ENCODE results near the gene ARHGAP9.
A peak's percentile ranks its signal among the peaks of the same experiment; 100 is the strongest.

ARHGAP9 gene

DNA sequence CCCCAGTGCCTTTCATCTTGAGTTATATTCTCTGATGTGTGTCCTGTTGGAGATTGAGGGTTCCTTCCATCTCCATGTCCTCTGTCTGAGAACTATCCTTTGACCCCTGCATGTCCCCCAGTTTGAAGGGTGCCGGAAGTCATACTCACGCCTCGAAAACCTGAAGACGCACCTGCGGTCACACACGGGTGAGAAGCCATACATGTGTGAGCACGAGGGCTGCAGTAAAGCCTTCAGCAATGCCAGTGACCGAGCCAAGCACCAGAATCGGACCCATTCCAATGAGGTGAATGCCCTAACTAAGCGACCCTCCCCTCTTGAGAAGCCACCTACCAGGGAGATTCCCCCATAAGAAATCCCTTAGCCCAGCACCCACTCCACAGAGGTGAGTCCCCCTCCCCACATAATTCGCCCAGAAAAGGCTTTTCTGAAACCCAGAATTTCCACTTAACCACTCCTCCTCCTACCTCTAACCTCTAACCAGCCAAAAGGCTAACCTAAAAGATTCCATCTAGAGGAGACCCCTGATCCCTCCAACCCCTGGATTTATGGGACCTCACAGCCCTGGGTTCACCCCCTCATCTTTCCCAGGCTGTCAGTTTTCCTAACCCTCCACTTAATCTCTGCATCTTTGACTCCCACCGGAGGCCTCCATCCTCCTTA lies 12.3 kb downstream of the ARHGAP9 start:
- Histone ChIP-seq H3K4me1 (ENCODE audit: control insufficient read depth, low read length) (peaks cover 24% of the 10 kb centered on the region), H3K27me3 (ENCODE audit: control insufficient read depth, low read length) (no peaks in the 10 kb centered on the region), H3F3A (ENCODE audit: control insufficient read depth, insufficient read depth) (0 out of 2 replicates have a peak, but pooled peaks cover 3% of the 10 kb centered on the region), H4K20me1 (ENCODE audit: control insufficient read depth, insufficient read depth, low read depth, low read length) (no peaks in the 10 kb centered on the region), H3K9me3 (ENCODE audit: control insufficient read depth, insufficient read depth, low read length) (no peaks in the 10 kb centered on the region), H3K4me2 (ENCODE audit: low read length) (peak overlapping the region; percentile 3), H3K36me3 (ENCODE audit: control insufficient read depth, low read length) (peaks cover 21% of the 10 kb centered on the region; the same call in 1 of the 2 replicates), H3K27ac (ENCODE audit: low read depth, low read length) (no peak overlapping the region), H3K79me2 (ENCODE audit: control insufficient read depth, low read length) (no peaks in the 10 kb centered on the region), H3K4me3 (ENCODE audit: low read length) (no peak overlapping the region), H3K9me2 (replicated peaks; ENCODE audit: control insufficient read depth, low read length) (no peaks in the 10 kb centered on the region)
- TF ChIP-seq, protein P1, sequence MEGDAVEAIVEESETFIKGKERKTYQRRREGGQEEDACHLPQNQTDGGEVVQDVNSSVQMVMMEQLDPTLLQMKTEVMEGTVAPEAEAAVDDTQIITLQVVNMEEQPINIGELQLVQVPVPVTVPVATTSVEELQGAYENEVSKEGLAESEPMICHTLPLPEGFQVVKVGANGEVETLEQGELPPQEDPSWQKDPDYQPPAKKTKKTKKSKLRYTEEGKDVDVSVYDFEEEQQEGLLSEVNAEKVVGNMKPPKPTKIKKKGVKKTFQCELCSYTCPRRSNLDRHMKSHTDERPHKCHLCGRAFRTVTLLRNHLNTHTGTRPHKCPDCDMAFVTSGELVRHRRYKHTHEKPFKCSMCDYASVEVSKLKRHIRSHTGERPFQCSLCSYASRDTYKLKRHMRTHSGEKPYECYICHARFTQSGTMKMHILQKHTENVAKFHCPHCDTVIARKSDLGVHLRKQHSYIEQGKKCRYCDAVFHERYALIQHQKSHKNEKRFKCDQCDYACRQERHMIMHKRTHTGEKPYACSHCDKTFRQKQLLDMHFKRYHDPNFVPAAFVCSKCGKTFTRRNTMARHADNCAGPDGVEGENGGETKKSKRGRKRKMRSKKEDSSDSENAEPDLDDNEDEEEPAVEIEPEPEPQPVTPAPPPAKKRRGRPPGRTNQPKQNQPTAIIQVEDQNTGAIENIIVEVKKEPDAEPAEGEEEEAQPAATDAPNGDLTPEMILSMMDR (IDR thresholded peaks at IDR 0.05; ENCODE audit: low read depth, low read length, poor library complexity, severe bottlenecking) = no peak
- no peak for TF ChIP-seq EZH2phosphoT487 (IDR thresholded peaks at IDR 0.05; ENCODE audit: borderline replicate concordance, low read length)

- Histone ChIP-seq H3K27ac (ENCODE audit: low read depth, low read length) (no peak overlapping the region), H3K9me3 (ENCODE audit: control insufficient read depth, insufficient read depth, low read length) (no peaks in the 10 kb centered on the region), H3K4me2 (ENCODE audit: low read length) (no peak overlapping the region), H3K4me1 (ENCODE audit: control insufficient read depth, low read length) (peaks cover 30% of the 10 kb centered on the region), H3F3A (ENCODE audit: control insufficient read depth, insufficient read depth) (peaks cover 5% of the 10 kb centered on the region; the same call in 1 of the 2 replicates), H3K79me2 (ENCODE audit: control insufficient read depth, low read length) (no peaks in the 10 kb centered on the region), H4K20me1 (ENCODE audit: control insufficient read depth, insufficient read depth, low read depth, low read length) (no peaks in the 10 kb centered on the region), H3K27me3 (ENCODE audit: control insufficient read depth, low read length) (peaks cover 3% of the 10 kb centered on the region; the same call in 1 of the 2 replicates), H3K9me2 (replicated peaks; ENCODE audit: control insufficient read depth, low read length) (no peaks in the 10 kb centered on the region), H3K36me3 (ENCODE audit: control insufficient read depth, low read length) (peaks cover 8% of the 10 kb centered on the region; the same call in 1 of the 2 replicates), H3K4me3 (ENCODE audit: low read length) (no peak overlapping the region)
- TF ChIP-seq, protein P1 (IDR thresholded peaks at IDR 0.05; ENCODE audit: low read depth, low read length, poor library complexity, severe bottlenecking) = no peak
- TF ChIP-seq EZH2phosphoT487 (IDR thresholded peaks at IDR 0.05; ENCODE audit: borderline replicate concordance, low read length) = no peak
These were observed 13.7 kb downstream of the ARHGAP9 start for GRCh38 chr12:57465747-57466505.

GRCh38 chr12:57465030-57465746 lies 14.5 kb downstream of the ARHGAP9 start:
- H3K9me2 ChIP-seq (replicated peaks; ENCODE audit: control insufficient read depth, low read length) = no peaks in the 10 kb centered on the region
- H3K27me3 ChIP-seq (ENCODE audit: control insufficient read depth, low read length) = peaks cover 5% of the 10 kb centered on the region; the same call in 1 of the 2 replicates
- no peaks in the 10 kb centered on the region for H3K79me2 ChIP-seq (ENCODE audit: control insufficient read depth, low read length)
- H3F3A ChIP-seq (ENCODE audit: control insufficient read depth, insufficient read depth) = peaks cover 12% of the 10 kb centered on the region; the same call in 1 of the 2 replicates
- no peak overlapping the region for H3K27ac ChIP-seq (ENCODE audit: low read depth, low read length)
- H3K4me2 ChIP-seq (ENCODE audit: low read length) = no peak overlapping the region
- H3K4me1 ChIP-seq (ENCODE audit: control insufficient read depth, low read length) = peaks cover 38% of the 10 kb centered on the region
- TF ChIP-seq, protein P1 (IDR thresholded peaks at IDR 0.05; ENCODE audit: low read depth, low read length, poor library complexity, severe bottlenecking) = no peak
- TF ChIP-seq EZH2phosphoT487 (IDR thresholded peaks at IDR 0.05; ENCODE audit: borderline replicate concordance, low read length) = no peak
- no peak overlapping the region for H3K4me3 ChIP-seq (ENCODE audit: low read length)
- no peaks in the 10 kb centered on the region for H4K20me1 ChIP-seq (ENCODE audit: control insufficient read depth, insufficient read depth, low read depth, low read length)
- peaks cover 3% of the 10 kb centered on the region; the same call in 1 of the 2 replicates for H3K36me3 ChIP-seq (ENCODE audit: control insufficient read depth, low read length)
- no peaks in the 10 kb centered on the region for H3K9me3 ChIP-seq (ENCODE audit: control insufficient read depth, insufficient read depth, low read length)
